Ovary (tissue), 3 donors: ENCODE data around the gene MTMR12.
"Not testable (repeated sequence)": the region's sequence is repeated elsewhere in the genome, so short reads cannot be mapped to it uniquely, and the experiment has no call there.

ENCODE experiments used
- EP300 ChIP-seq: sonication (generic); formaldehyde crosslinking; IDR thresholded peaks from one replicate; pipeline ENCODE4 v1.6.1; 2017; ENCODE audit warnings: antibody characterized with exemption
- POLR2A ChIP-seq: fragments of 450-650 bp; IDR thresholded peaks from one replicate; pipeline ENCODE4 v1.6.1; 2017; ENCODE audit warnings: antibody characterized with exemption, mild to moderate bottlenecking, moderate library complexity
- TF ChIP-seq, protein P1 (sequence below), 3 donors: fragments of 450-650 bp in 2 of 3; fragments of 200-600 bp in 1 of 3; IDR thresholded peaks; one replicate each; pipeline versions ENCODE4 v1.5.1 to v1.8.0; 2016 to 2022; ENCODE audit warnings: antibody characterized with exemption in 3 of 3, mild to moderate bottlenecking in 1 of 3
- donor health status: DM: no; HTN: no; CAD: no.

- TF ChIP-seq POLR2A, EP300: not testable (repeated sequence)
- TF ChIP-seq, protein P1, sequence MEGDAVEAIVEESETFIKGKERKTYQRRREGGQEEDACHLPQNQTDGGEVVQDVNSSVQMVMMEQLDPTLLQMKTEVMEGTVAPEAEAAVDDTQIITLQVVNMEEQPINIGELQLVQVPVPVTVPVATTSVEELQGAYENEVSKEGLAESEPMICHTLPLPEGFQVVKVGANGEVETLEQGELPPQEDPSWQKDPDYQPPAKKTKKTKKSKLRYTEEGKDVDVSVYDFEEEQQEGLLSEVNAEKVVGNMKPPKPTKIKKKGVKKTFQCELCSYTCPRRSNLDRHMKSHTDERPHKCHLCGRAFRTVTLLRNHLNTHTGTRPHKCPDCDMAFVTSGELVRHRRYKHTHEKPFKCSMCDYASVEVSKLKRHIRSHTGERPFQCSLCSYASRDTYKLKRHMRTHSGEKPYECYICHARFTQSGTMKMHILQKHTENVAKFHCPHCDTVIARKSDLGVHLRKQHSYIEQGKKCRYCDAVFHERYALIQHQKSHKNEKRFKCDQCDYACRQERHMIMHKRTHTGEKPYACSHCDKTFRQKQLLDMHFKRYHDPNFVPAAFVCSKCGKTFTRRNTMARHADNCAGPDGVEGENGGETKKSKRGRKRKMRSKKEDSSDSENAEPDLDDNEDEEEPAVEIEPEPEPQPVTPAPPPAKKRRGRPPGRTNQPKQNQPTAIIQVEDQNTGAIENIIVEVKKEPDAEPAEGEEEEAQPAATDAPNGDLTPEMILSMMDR (IDR thresholded peaks at IDR 0.05): not testable (repeated sequence)
Observed at GRCh38 chr5:32314152-32314488, 1.4 kb upstream of the MTMR12 start.
